HUES48 (cell line): ENCODE data around the gene NTM.

Source experiments
- H3K27ac ChIP-seq: one replicate; pipeline ENCODE4 v1.7.0; 2013; ENCODE audit warnings: low read depth, low read length, inconsistent platforms
- H3K27me3 ChIP-seq: 2 replicates; pipeline ENCODE4 v1.6.1; 2013; ENCODE audit warnings: mild to moderate bottlenecking, low read length; ENCODE audit not compliant: control insufficient read depth, insufficient read depth
- H3K36me3 ChIP-seq: 2 replicates; pipeline ENCODE4 v1.6.1; 2013; ENCODE audit warnings: low read length; ENCODE audit not compliant: control insufficient read depth, insufficient read depth
- H3K4me1 ChIP-seq: 2 replicates; pipeline ENCODE4 v1.6.1; 2013; ENCODE audit warnings: mild to moderate bottlenecking, low read length; ENCODE audit not compliant: control insufficient read depth, insufficient read depth
- H3K4me3 ChIP-seq: 2 replicates; pipeline ENCODE4 v1.5.1; 2013; ENCODE audit warnings: mild to moderate bottlenecking, low read depth, low read length
- H3K9ac ChIP-seq: 2 replicates; pipeline ENCODE4 v1.6.1; 2013; ENCODE audit warnings: mild to moderate bottlenecking, low read depth, low read length, moderate library complexity
- H3K9me3 ChIP-seq: 2 replicates; pipeline ENCODE4 v1.6.1; 2013; ENCODE audit warnings: low read length; ENCODE audit not compliant: control insufficient read depth, insufficient read depth

The NTM gene

DNA sequence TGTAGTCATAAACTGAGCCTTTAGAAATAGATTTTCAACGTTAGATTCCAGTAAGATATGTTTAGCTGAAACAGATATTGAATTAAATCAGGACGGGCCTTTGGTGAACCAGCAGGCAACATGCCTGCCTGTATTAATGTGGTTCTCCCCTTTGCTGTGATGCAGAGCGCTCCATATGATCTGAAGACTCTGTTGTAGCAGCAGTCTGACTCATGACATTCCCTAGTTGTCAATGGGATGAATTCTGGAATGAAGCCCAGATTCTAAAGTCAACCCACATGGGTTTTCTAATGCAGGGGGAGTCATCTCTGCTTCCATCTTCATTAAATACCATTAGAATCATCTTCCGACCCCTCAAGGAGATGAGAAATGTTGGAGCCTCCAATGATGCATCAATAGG, 864.5 kb downstream of the NTM start:
- no peaks in the 10 kb centered on the region for H3K36me3 ChIP-seq
- no peaks in the 10 kb centered on the region for H3K27me3 ChIP-seq
- no peaks in the 10 kb centered on the region for H3K9me3 ChIP-seq
- H3K4me3 ChIP-seq: no peak overlapping the region
- H3K9ac ChIP-seq: no peak overlapping the region
- H3K27ac ChIP-seq: no peak overlapping the region
- H3K4me1 ChIP-seq: no peaks in the 10 kb centered on the region

DNA sequence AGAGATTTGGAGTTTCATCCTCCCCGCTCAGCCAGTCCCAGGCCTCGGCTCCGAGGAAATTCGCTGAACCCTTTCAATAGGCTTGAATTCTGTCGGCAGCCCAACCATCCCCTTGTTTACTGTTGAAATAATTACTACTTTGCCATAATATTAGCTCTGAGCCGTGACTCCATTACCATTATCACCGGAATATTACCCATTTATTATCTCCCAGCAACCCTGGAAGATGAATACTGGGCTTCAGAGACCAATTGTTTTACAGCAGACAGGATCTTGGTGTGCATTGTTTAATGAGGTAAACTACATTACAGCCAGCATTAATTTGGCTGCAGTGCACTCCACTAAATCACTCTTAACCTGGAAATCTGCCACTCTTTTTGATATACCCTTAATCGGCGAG, 867.4 kb downstream of the NTM start:
- Histone ChIP-seq H3K27ac (no peak overlapping the region), H3K4me1 (peaks cover 12% of the 10 kb centered on the region; the same call in 1 of the 2 replicates), H3K4me3 (no peak overlapping the region), H3K27me3 (no peaks in the 10 kb centered on the region), H3K9ac (no peak overlapping the region), H3K36me3 (no peaks in the 10 kb centered on the region), H3K9me3 (no peaks in the 10 kb centered on the region)

DNA sequence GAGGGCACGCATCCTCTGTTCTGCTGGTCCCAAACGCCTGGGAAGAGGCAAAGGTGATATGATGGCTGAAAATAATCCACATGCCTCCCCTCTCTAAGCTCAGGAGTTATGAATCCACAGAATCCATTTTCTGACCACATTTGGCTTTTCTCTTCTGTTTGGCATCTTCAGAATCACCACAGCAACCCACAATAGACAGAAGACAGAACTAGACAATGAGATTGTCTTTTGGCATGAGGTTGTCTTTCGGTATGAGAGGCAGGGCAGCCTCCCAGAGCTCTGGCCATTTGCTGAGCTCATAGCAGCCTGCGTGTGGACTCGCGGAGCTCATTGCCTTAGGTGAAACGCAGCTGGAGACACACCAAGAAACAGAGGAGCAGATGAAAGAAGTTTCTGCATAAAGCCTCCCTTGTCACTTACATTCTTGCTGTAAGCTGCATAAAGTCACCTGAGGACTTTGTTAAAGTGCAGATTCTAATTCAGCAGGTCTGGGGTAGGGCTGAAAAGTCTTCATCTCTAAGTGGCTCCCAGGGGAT, 868.0 kb downstream of the NTM start:
- no peaks in the 10 kb centered on the region for H3K27me3 ChIP-seq

DNA sequence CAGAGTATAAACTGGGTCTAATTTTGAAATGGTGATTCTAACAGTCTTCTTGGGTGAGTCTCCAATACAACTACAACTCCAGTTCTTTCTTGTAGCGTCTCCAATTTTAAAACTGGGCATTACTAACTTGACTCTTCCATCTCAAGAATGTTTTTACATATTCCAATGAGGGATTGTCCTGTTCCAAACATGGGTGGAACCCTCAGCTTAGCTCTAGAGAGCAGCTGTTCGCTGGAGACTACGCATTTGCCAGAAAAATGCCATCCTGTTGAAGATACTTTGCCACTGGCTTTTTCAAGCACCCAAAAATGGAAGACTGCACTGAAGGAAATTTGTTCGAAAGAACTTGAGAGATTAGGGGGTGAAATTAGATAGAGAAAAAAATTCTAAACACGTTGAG, 870.0 kb downstream of the NTM start:
- Histone ChIP-seq H3K4me1 (peaks cover 13% of the 10 kb centered on the region; the same call in 1 of the 2 replicates), H3K36me3 (no peaks in the 10 kb centered on the region), H3K9me3 (no peaks in the 10 kb centered on the region), H3K27ac (no peak overlapping the region), H3K9ac (no peak overlapping the region), H3K4me3 (no peak overlapping the region), H3K27me3 (no peaks in the 10 kb centered on the region)

More for the DNA sequence above, 868.0 kb downstream of the NTM start:
- peaks cover 13% of the 10 kb centered on the region; the same call in 1 of the 2 replicates for H3K4me1 ChIP-seq
- no peak overlapping the region for H3K4me3 ChIP-seq
- H3K9ac ChIP-seq: no peak overlapping the region
- H3K9me3 ChIP-seq: no peaks in the 10 kb centered on the region
- H3K36me3 ChIP-seq: no peaks in the 10 kb centered on the region
- no peak overlapping the region for H3K27ac ChIP-seq

DNA sequence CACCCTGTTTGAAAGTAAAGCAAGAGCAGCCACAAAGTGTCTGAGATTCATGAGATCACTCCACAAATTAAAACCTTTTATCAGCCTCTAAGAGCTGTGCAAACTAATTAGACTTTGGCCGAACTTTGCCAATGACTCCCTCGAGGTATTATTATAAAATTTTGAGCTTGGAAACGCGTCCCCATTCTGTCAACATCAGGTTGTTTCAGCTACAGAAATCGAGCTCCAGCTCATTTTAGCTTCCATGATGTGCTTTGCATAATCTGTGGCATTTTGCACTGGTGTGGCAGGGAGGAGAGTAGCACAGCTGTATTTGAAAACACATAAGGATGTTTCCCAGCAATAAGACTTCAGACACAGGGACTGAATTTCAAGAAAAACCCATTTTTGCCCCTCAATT, 872.2 kb downstream of the NTM start:
- no peak overlapping the region for H3K27ac ChIP-seq
- no peak overlapping the region for H3K4me3 ChIP-seq
- H3K9ac ChIP-seq: no peak overlapping the region
- no peaks in the 10 kb centered on the region for H3K27me3 ChIP-seq
- H3K4me1 ChIP-seq: peaks cover 13% of the 10 kb centered on the region; the same call in 1 of the 2 replicates
- H3K9me3 ChIP-seq: no peaks in the 10 kb centered on the region
- H3K36me3 ChIP-seq: no peaks in the 10 kb centered on the region

DNA sequence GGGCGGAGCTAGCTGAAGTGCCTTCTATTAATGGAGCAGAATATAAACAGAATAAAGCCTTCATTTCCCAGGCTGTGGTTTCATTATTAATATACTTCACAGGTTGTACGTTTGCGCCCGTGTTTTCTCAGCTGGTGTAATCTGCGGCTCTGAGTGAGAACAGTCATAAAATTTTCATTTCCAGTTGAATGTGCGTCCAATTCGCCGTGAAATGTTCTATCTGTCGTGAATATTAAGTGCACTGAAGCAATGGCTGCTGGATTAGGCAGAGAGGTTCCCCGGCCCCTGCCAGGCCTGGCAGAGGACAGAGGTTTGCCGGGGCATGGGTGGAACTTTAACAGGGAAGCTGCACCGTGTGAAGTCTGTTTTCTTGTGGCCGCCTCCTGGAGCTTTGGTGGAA, 874.4 kb downstream of the NTM start:
- Histone ChIP-seq H3K4me1 (peaks cover 13% of the 10 kb centered on the region; the same call in 1 of the 2 replicates), H3K36me3 (no peaks in the 10 kb centered on the region)

DNA sequence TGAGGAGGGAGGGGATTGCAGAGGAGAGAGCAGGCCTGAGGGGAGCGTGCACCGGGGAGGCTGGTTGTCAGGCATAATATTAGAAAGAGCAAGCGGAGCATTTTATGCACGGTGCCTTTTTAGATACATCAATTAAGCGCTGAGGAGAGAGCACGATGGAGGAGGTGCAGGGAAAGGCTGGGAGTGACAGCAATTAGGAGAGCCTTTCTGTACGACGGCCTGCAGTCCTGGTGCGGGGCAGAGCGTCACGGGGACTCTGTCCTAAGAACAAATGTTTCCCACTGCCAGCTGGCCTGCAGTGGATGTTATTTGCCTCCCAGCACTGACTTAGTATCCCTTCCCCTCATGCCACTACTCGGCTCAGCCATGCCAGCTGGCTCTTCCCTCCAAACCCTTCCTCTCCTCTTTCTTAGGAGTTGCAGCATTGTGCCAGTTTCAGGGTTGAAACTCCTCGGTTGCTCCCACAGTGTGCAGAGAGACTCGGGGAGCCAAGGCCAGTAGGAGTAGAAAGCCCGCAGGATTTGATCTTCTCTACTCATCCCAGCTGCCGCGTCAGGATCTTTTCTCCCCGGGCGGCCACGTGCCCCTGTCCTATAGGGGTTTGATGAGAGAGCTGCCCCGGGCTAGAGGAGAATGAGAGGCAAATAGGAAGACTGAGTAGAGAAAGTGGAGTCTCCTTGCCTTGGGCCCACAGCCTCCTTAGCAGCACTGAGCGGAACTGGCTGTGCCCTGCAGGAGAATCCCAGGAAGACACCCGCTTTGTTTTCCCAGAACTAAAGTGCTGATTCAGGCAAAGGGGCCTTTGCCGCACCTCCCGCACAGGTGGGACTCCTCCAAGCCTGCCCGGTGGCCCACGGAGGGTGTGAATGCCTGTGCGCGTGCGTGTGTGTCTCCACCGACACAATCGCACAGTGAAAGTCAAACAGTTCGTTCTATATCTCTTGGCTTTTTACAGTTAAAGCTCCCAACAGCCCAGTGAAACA, 875.3 kb downstream of the NTM start:
- no peak overlapping the region for H3K4me3 ChIP-seq
- no peaks in the 10 kb centered on the region for H3K9me3 ChIP-seq
- H3K4me1 ChIP-seq: peaks cover 13% of the 10 kb centered on the region; the same call in 1 of the 2 replicates

More for the DNA sequence above, 874.4 kb downstream of the NTM start:
- no peak overlapping the region for H3K4me3 ChIP-seq
- H3K27me3 ChIP-seq: no peaks in the 10 kb centered on the region
- H3K9me3 ChIP-seq: no peaks in the 10 kb centered on the region
- no peak overlapping the region for H3K9ac ChIP-seq
- no peak overlapping the region for H3K27ac ChIP-seq

DNA sequence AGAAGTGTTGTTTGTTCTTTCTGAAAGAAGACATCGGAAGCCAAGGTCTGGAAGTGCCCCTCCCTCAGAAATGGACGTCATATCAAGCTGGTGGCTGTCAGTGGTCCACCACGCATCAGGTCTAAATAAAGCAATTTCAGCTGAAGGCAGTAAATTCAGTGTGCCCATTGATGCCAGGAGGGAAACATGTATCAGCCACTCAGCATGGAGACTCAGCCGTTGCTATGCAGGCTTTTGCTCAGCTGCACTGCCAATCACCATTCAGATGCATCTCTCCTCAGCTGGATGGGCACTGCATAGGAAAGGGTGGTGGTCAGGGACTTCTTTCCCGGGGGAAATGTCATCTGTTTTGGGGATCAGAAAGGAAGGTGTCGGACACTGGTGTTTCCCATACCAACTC, 878.2 kb downstream of the NTM start:
- Histone ChIP-seq H3K9ac (no peak overlapping the region), H3K9me3 (no peaks in the 10 kb centered on the region), H3K4me1 (no peaks in the 10 kb centered on the region), H3K4me3 (no peak overlapping the region), H3K36me3 (no peaks in the 10 kb centered on the region), H3K27me3 (no peaks in the 10 kb centered on the region), H3K27ac (no peak overlapping the region)

More for the DNA sequence above, 875.3 kb downstream of the NTM start:
- H3K36me3 ChIP-seq: no peaks in the 10 kb centered on the region
- H3K27me3 ChIP-seq: no peaks in the 10 kb centered on the region
- H3K27ac ChIP-seq: no peak overlapping the region
- H3K9ac ChIP-seq: no peak overlapping the region

DNA sequence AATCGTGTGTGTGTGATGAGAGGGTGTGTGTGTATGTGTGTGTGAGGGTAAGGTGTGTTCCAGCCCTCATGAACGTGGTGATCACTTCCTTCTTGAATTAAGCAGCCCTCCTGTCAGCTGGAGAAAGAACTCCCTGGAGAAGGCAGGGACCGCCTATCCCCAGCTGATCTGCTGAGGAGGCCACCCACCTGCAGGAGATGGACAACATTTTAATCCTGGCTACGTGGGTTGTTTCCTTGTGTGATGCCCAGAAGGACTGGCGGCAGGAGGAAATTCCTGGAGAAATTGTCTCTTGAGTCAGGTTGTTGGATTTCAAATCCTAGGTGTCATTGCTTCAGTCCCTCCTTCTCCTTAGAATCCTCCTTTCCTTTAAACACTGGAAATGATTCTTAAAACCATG, 878.8 kb downstream of the NTM start:
- Histone ChIP-seq H3K9ac (no peak overlapping the region), H3K27me3 (no peaks in the 10 kb centered on the region), H3K9me3 (no peaks in the 10 kb centered on the region), H3K4me1 (no peaks in the 10 kb centered on the region), H3K27ac (no peak overlapping the region), H3K4me3 (no peak overlapping the region), H3K36me3 (no peaks in the 10 kb centered on the region)

DNA sequence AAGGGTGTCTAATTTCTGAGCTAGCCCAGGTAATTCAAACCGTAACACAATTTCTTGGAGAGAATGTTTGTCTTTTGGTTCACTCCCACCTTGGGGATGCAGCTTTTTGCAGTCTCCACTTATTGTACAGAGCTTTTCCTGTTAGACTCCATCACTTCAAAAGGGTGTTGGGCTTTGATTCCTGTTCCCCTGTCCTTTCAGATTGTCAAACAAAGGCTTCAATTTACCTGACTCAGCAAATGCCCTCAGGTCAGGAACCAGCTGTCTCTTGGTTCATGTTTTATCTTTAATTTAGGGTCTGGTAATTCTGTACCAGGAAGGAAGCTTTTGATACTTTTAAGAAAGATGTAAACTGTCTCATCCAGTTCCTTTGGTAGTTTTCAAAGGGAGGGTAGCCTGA, 880.6 kb downstream of the NTM start:
- Histone ChIP-seq H3K4me3 (no peak overlapping the region), H3K9ac (no peak overlapping the region), H3K27me3 (no peaks in the 10 kb centered on the region), H3K4me1 (no peaks in the 10 kb centered on the region), H3K9me3 (no peaks in the 10 kb centered on the region), H3K36me3 (no peaks in the 10 kb centered on the region), H3K27ac (no peak overlapping the region)
